Measurements from ENCODE around the gene FAM53B.

The FAM53B gene

DNA sequence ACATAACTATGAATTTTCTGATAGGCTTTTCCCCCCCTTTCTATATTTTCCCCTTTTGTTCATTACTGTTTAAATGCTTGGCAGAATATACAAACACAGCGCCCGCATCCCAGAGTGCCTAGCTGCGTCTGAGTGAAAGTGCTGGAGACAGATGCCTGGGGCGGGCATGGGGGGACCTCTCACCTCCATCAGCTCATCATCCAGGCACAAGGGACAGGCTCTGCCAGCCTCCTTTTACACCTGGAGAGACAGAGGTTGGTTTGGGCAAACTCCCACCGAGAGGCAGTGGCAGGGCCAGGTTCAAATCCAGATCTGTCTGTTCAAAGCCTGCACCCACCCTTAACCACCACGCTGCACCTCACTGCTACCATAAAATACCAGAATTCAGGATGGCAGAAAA lies 104.5 kb downstream of the FAM53B start:
- no peak for ATAC-seq
- TF ChIP-seq CSDC2 (CRISPR knock-in tag; IDR thresholded peaks at IDR 0.05) = no peak

DNA sequence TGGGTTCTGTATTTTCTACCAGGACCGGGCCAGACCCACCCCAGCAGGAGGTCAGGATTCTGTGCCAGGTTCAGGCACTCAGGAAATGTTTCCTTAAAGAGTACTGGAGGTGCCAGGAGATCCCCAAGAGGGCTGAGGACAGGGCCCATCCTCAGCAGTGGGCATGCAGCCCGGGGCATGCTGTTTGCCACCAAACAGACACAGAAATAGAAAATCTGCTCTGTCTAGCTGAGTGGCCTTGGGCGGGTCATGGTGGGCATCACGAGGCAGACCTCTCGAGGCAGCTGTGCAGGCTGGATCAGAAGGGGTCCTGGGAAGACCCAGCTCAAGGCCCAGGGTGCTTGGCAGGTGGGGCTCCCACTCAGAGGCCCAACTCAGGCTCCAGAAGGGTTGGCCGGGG lies 105.0 kb downstream of the FAM53B start:
- TF ChIP-seq TCF4 (CRISPR knock-in tag; IDR thresholded peaks at IDR 0.05; ENCODE audit: borderline replicate concordance) = no peak
- TF ChIP-seq PPARA (CRISPR knock-in tag; IDR thresholded peaks at IDR 0.05; ENCODE audit: borderline replicate concordance) = no peak
- TF ChIP-seq, protein P1, sequence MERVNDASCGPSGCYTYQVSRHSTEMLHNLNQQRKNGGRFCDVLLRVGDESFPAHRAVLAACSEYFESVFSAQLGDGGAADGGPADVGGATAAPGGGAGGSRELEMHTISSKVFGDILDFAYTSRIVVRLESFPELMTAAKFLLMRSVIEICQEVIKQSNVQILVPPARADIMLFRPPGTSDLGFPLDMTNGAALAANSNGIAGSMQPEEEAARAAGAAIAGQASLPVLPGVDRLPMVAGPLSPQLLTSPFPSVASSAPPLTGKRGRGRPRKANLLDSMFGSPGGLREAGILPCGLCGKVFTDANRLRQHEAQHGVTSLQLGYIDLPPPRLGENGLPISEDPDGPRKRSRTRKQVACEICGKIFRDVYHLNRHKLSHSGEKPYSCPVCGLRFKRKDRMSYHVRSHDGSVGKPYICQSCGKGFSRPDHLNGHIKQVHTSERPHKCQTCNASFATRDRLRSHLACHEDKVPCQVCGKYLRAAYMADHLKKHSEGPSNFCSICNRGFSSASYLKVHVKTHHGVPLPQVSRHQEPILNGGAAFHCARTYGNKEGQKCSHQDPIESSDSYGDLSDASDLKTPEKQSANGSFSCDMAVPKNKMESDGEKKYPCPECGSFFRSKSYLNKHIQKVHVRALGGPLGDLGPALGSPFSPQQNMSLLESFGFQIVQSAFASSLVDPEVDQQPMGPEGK (CRISPR knock-in tag; IDR thresholded peaks at IDR 0.05; ENCODE audit: borderline replicate concordance) = no peak
- TF ChIP-seq ZNF70 (CRISPR knock-in tag; IDR thresholded peaks at IDR 0.05) = no peak
- no peak for TF ChIP-seq ZNF565 (CRISPR knock-in tag; conservative IDR thresholded peaks at IDR 0.05; ENCODE audit: low read depth)
- no peak for TF ChIP-seq POU6F1 (CRISPR knock-in tag; IDR thresholded peaks at IDR 0.05; ENCODE audit: borderline replicate concordance, low read depth)
- no peak for TF ChIP-seq TSHZ2 (CRISPR knock-in tag; IDR thresholded peaks at IDR 0.05)
- TF ChIP-seq ARNTL (CRISPR knock-in tag; IDR thresholded peaks at IDR 0.05; ENCODE audit: borderline replicate concordance, low read depth) = no peak
- TF ChIP-seq ZFP3 (CRISPR knock-in tag; IDR thresholded peaks at IDR 0.05) = no peak
- TF ChIP-seq CSDC2 (CRISPR knock-in tag; IDR thresholded peaks at IDR 0.05) = no peak
- no peak for TF ChIP-seq SNAI2 (CRISPR knock-in tag; IDR thresholded peaks at IDR 0.05)
- no peak for TF ChIP-seq OSR1 (CRISPR knock-in tag; IDR thresholded peaks at IDR 0.05)
- TF ChIP-seq ZFP30 (CRISPR knock-in tag; IDR thresholded peaks at IDR 0.05) = no peak
- no peak for TF ChIP-seq ESRRG (CRISPR knock-in tag; IDR thresholded peaks at IDR 0.05)
- ATAC-seq = no peak

DNA sequence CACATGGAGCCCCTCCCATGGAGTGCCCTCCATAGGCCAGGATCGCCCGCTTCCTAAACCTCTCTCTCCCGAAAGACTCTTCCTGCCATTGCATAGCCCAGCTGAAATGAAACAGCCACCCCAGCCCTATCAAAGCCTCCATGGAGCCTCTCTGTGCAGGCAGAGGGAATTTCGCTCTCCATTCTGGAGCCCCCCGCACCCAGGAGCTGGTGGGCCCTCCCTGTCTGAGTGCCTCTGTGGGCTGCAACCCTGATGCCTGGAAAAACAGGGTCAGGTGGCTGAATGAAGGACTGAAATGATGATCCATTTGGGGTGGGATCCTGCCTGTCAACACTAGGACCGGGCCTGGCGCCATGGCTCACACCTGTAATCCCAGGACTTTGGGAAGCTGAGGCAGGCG lies 106.4 kb downstream of the FAM53B start:
- ATAC-seq = no peak
- TF ChIP-seq CSDC2 (CRISPR knock-in tag; IDR thresholded peaks at IDR 0.05) (no peak), CREB5 (CRISPR knock-in tag; IDR thresholded peaks at IDR 0.05; ENCODE audit: low read depth) (no peak), ZNF8 (CRISPR knock-in tag; IDR thresholded peaks at IDR 0.05) (no peak), POU6F1 (CRISPR knock-in tag; IDR thresholded peaks at IDR 0.05; ENCODE audit: borderline replicate concordance, low read depth) (no peak)
- TF ChIP-seq, protein P2, sequence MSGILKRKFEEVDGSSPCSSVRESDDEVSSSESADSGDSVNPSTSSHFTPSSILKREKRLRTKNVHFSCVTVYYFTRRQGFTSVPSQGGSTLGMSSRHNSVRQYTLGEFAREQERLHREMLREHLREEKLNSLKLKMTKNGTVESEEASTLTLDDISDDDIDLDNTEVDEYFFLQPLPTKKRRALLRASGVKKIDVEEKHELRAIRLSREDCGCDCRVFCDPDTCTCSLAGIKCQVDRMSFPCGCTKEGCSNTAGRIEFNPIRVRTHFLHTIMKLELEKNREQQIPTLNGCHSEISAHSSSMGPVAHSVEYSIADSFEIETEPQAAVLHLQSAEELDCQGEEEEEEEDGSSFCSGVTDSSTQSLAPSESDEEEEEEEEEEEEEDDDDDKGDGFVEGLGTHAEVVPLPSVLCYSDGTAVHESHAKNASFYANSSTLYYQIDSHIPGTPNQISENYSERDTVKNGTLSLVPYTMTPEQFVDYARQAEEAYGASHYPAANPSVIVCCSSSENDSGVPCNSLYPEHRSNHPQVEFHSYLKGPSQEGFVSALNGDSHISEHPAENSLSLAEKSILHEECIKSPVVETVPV (CRISPR knock-in tag; IDR thresholded peaks at IDR 0.05) = no peak

Measured in SK-N-SH treated with all-trans-retinoic acid at 6 μM for 48 hours (cell line).